Fibroblast of mammary gland (primary cell): ENCODE measurements around the gene CDR2L.
"Not testable (repeated sequence)": the region's sequence is repeated elsewhere in the genome, so short reads cannot be mapped to it uniquely, and the experiment has no call there.

Source experiments
- DNase-seq: peaks from one replicate; pipeline ENCODE4 v3.0.0-alpha.2; 2010; ENCODE audit warnings: low read depth
- H3K4me3 ChIP-seq: 2 replicates; pipeline ENCODE4 v1.5.1; 2011; ENCODE audit warnings: low read depth, mild to moderate bottlenecking, low read length, moderate library complexity; ENCODE audit not compliant: control insufficient read depth
- CTCF ChIP-seq: conservative IDR thresholded peaks from 2 replicates; pipeline ENCODE4 v1.5.1; 2011; ENCODE audit warnings: low read depth, low read length, inconsistent platforms; ENCODE audit not compliant: control insufficient read depth, insufficient read depth

Gene CDR2L

DNA sequence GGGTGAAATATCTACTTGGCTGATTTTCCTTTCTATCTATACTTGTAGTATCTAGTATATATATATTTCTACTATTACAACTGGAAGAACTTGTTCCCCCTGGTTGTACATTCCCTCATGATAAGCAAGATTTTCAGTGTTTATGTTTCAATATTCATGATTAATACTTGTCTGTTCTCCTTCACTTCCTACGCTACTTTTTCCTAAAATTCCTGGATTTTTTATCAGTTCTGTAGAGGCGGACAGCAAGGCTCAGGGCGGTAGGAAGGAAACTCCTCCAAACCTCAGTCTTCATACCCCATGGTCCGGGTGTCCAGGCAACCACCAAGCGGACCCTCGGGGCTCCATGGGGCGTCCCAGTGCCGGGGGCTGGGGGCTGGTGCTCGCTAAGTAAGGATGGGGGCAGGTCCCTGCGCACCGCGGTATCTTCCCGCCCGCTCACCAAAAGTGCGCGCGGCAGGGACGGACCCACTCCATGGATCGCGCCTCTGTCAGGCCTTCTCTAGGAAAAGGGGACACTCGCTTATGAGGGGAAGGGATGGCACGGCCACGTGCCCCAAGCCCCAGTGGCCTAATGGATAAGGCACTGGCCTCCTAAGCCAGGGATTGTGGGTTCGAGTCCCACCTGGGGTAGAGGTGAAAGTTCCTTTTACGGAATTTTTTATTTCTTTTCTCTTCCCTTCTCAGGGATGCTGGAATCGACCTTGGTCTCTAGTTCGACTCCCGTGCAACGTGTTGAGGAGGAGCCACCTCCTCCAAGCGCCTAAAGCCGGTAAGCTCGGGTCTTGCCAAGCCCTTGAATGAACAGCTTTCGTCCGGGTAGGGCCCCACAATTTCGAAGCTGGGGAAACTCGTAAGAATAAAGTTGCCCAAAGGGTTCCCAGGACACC lies 46.2 kb downstream of the CDR2L start:
- TF ChIP-seq CTCF: peak; percentile 8
- DNase-seq: peak; percentile 93
- H3K4me3 ChIP-seq: peak overlapping the region; percentile 92

DNA sequence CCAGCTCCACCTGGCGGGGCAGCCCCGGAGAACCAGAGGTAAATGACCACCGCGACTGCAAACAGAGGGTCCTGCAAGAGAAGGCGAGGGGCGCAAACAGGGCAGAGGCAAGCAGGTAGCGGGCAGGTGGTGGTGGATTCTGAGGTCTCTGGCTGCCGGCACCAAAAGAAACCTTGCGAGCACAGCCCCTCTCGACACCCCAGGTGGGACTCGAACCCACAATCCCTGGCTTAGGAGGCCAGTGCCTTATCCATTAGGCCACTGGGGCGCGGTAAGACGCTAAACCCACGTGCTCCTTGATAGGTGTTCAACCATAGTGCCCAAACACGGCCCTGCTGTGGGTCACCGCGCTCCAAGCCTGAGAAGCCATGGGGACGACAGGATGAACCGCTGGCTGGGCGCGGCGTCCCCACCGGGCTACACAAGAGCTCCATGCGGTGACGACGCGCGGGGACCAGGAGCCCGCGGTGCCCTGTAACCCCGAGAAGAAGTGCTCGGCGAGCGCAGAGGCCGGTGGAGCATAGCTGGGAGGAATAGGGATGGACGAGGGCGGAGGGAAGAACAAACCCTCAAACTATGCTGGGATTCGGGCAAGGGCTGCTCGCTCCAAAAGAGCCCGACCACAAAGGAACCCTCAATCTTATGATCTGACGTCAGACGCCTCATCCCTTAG lies 46.9 kb downstream of the CDR2L start:
- TF ChIP-seq CTCF: no peak
- H3K4me3 ChIP-seq: peak overlapping the region; percentile 92
- DNase-seq: peak; percentile 88

GRCh38 chr17:75036643-75037268 lies 49.3 kb downstream of the CDR2L start:
- H3K4me3 ChIP-seq: no peak overlapping the region
- DNase-seq: peak; percentile 97
- TF ChIP-seq CTCF: no peak

- no peak for DNase-seq
- no peak overlapping the region for H3K4me3 ChIP-seq
- TF ChIP-seq CTCF: no peak
Observed at GRCh38 chr17:75039238-75039637, 51.8 kb downstream of the CDR2L start.

DNA sequence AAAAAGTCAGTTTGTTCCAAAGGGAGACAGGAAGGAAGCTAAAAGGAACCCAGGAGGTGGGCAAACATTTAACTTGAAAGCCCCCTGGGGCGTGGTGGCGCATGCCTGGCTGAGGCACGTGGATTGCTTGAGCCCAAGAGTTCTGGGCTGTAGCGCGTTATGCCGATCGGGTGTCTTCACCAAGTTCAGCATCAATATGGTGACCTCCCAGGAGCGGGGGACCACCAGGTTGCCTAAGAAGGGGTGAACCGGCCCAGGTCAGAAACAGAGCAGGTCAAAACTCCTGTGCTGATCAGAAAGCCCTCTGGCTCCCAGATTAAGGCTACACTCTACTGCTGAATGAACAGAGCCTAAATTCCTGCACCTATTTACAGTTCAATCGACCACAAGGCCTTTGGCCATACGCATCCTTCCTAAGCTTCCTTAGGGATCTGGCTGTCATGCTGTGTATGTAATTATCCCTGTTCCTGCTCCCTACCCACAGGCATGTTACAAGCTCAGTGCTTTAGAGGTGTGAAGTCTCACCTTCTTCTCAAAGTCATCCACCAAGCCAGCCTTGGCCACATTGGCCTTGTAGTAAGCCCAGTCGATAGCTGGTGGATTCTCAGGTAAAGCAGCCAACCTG lies 54.3 kb downstream of the CDR2L start:
- no peak for DNase-seq
- no peak overlapping the region for H3K4me3 ChIP-seq
- no peak for TF ChIP-seq CTCF

- DNase-seq: not testable (repeated sequence)
Observed at GRCh38 chr17:75043789-75044188, 56.4 kb downstream of the CDR2L start.

GRCh38 chr17:75044716-75045115 lies 57.3 kb downstream of the CDR2L start:
- DNase-seq: no peak
- no peak overlapping the region for H3K4me3 ChIP-seq
- no peak for TF ChIP-seq CTCF

More at GRCh38 chr17:75043789-75044188, 56.4 kb downstream of the CDR2L start:
- not testable (repeated sequence) for H3K4me3 ChIP-seq

DNA sequence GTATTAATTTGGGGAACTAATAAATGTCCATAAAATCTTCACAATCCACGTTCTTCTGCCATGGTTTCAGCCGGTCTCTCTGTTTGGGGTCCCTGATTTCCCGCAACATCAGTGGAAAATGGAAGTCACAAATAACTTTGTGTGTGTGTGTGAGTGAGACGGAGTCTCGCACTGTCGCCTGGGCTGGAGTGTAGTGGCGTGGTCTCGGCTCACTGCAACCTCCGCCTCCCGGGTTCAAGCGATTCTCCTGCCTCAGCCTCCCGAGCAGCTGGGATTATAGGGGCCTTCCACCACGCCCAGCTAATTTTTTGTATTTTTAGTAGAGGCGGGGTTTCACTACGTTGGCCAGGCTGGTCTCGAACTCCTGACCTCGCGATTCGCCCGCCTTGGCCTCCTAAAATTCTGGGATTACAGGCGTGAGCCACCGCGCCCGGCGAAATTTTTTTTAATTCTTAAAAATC lies 58.5 kb downstream of the CDR2L start:
- H3K4me3 ChIP-seq: peak overlapping the region; percentile 96
- not testable (repeated sequence) for DNase-seq
